ENCODE results near the gene NEDD4L. TPM values are rescaled to one million over a fixed set of nuclear protein-coding genes. Genes with fewer than 3 reads are reported as not detected.

Gene NEDD4L
- total and polyA plus RNA-seq, 4 donors = 10.2 to 20.3 (median 13.2) TPM

DNA sequence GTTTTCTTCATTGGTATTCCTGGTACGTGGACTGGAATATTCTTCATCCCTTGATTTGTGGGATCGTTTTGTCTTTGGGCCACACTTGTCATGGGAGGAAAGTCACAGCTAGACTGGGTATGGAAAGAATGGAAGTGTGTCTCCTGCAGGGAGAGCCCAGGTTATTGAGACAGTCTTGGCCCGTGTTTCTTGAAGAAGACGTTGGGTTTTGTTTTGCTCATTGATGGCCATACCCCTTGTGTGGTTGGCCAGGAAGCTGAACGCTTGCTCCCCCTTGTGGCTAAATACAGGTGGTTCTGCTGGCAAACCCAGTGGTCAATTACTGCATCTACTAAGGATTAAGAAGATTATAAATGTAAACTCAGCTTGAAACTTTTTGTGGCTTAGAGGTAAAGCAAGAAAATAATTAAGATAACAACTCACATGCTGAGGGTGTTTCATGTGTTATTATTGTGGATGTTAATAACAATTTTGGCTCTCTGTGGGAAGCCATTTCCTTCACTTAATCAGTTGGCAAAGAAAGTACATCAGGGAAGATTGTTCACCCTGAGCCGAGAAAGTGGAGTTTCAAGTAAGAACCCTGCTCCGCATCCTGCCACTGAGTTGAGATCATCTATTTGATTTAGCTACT, 91.8 kb downstream of the NEDD4L start (continued):
- TF ChIP-seq, protein P1, sequence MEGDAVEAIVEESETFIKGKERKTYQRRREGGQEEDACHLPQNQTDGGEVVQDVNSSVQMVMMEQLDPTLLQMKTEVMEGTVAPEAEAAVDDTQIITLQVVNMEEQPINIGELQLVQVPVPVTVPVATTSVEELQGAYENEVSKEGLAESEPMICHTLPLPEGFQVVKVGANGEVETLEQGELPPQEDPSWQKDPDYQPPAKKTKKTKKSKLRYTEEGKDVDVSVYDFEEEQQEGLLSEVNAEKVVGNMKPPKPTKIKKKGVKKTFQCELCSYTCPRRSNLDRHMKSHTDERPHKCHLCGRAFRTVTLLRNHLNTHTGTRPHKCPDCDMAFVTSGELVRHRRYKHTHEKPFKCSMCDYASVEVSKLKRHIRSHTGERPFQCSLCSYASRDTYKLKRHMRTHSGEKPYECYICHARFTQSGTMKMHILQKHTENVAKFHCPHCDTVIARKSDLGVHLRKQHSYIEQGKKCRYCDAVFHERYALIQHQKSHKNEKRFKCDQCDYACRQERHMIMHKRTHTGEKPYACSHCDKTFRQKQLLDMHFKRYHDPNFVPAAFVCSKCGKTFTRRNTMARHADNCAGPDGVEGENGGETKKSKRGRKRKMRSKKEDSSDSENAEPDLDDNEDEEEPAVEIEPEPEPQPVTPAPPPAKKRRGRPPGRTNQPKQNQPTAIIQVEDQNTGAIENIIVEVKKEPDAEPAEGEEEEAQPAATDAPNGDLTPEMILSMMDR (IDR thresholded peaks at IDR 0.05; ENCODE audit: low read depth, low read length, missing input control) = peak; percentile 94
- TF ChIP-seq RXRA (IDR thresholded peaks at IDR 0.05) (no peak), HNF4G (IDR thresholded peaks at IDR 0.05) (no peak), RAD21 (IDR thresholded peaks at IDR 0.05) (peak; percentile 83 to 91), EGR1 (IDR thresholded peaks at IDR 0.05; ENCODE audit: low read depth in 2 of 2) (no peak)
- TF ChIP-seq, protein P2, sequence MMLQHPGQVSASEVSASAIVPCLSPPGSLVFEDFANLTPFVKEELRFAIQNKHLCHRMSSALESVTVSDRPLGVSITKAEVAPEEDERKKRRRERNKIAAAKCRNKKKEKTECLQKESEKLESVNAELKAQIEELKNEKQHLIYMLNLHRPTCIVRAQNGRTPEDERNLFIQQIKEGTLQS (IDR thresholded peaks at IDR 0.05) = no peak

DNA sequence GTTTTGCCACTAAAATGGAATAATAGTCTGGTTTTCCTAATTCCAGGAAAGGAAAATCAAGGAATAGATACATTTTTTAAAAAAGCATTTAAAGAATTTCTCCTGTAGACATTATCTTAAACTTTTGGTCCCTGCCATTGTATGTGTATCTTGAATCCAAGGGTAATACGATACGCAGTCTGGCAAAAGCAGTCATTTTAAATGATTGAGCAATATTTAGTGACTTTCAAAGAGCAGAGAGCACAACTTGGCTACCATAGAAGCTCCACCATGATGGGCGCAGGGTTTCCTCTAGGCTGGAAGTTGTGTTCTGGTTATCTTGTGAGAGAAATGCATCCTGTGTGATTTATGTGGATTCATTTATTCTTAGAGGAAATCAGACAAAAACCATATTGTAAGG, 92.9 kb downstream of the NEDD4L start:
- H3K4me1 ChIP-seq (ENCODE audit: control insufficient read depth in 4 of 4, insufficient read depth in 4 of 4, low read length in 3 of 4) = peaks cover 0 to 12% (median 3%) of the 10 kb centered on the region in 4 donors

DNA sequence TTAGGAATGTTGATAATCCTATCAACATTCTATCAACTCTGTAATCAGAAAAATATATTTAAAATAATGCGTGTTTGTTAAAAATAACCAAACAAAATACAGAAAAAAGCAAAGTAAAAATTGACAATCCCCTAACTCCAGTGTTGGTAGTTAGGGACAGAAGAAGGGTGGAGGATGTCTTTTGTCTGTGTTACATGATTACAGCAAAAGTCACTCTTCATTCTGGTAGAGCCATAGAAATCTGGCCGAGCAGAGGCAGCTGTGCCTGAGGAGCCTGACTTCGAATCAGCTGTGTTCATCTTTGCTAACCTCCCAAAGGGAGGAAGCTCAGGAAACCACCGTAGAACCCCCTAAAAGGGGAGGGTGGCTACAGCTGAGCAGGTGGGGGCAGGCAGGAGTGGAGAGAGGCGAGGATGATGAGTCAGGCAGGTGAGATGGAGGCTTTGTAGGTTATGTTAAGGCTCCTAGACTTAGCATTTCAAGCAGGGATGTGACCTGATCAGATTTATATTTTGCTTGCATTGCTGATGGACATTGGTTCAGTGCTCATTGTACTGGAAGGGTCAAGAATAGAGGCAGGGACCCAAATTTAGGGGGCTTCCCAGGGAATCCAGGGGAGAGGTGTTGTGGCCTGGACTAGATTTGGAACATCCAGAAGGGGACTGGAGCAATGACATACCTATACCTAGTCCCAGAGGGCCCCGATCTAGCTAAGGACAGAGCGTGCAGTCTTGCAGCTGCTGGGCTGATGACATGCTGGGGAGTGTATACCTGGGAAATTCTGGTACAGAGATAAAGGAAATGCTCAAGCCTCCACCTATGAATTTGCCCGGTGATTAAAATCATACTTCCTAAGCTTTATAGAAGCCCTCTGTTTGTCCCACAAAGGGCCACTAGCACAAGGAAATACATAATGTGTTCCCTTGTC, 95.7 kb downstream of the NEDD4L start:
- Histone ChIP-seq H3K4me1 (ENCODE audit: control insufficient read depth in 4 of 4, insufficient read depth in 4 of 4, low read length in 3 of 4) (peaks cover 0 to 3% (median 1%) of the 10 kb centered on the region in 4 donors), H3K27ac (ENCODE audit: low read depth in 1 of 2, low read length in 2 of 2) (no peak overlapping the region), H3K27me3 (ENCODE audit: control insufficient read depth in 4 of 4, insufficient read depth in 4 of 4, low read length in 3 of 4) (no peaks in the 10 kb centered on the region), H3K9me3 (ENCODE audit: control insufficient read depth in 4 of 4, low read length in 3 of 4) (no peaks in the 10 kb centered on the region), H3K36me3 (ENCODE audit: control insufficient read depth in 4 of 4, insufficient read depth in 3 of 4, low read depth in 1 of 4, low read length in 3 of 4) (peaks cover 0 to 3% (median 0%) of the 10 kb centered on the region in 4 donors), H3K4me3 (ENCODE audit: low read depth in 1 of 3, low read length in 3 of 3) (no peak overlapping the region), H3K9ac (ENCODE audit: low read depth in 1 of 2, low read length in 2 of 2) (no peak overlapping the region)
- no peak for DNase-seq (ENCODE audit: low spot score)
- WGBS = 88% methylated on average over 8 of the region's 8 CpGs
- TF ChIP-seq, protein P3, sequence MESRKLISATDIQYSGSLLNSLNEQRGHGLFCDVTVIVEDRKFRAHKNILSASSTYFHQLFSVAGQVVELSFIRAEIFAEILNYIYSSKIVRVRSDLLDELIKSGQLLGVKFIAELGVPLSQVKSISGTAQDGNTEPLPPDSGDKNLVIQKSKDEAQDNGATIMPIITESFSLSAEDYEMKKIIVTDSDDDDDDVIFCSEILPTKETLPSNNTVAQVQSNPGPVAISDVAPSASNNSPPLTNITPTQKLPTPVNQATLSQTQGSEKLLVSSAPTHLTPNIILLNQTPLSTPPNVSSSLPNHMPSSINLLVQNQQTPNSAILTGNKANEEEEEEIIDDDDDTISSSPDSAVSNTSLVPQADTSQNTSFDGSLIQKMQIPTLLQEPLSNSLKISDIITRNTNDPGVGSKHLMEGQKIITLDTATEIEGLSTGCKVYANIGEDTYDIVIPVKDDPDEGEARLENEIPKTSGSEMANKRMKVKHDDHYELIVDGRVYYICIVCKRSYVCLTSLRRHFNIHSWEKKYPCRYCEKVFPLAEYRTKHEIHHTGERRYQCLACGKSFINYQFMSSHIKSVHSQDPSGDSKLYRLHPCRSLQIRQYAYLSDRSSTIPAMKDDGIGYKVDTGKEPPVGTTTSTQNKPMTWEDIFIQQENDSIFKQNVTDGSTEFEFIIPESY (IDR thresholded peaks at IDR 0.05) = no peak
- TF ChIP-seq RXRA (IDR thresholded peaks at IDR 0.05) (no peak), TAF1 (conservative IDR thresholded peaks at IDR 0.05) (no peak), GABPA (IDR thresholded peaks at IDR 0.05 in 1 of 2, conservative IDR thresholded peaks at IDR 0.05 in 1 of 2) (no peak), JUND (IDR thresholded peaks at IDR 0.05) (no peak), RAD21 (IDR thresholded peaks at IDR 0.05) (no peak), HNF4G (IDR thresholded peaks at IDR 0.05) (no peak), YY1 (IDR thresholded peaks at IDR 0.05) (no peak), FOXA2 (IDR thresholded peaks at IDR 0.05) (no peak), NR2F2 (IDR thresholded peaks at IDR 0.05) (no peak), EGR1 (IDR thresholded peaks at IDR 0.05; ENCODE audit: low read depth in 2 of 2) (no peak), SP1 (IDR thresholded peaks at IDR 0.05) (no peak)
- TF ChIP-seq, protein P2 (IDR thresholded peaks at IDR 0.05) = no peak
- TF ChIP-seq, protein P1 (IDR thresholded peaks at IDR 0.05; ENCODE audit: low read depth, low read length, missing input control) = no peak
- TF ChIP-seq, protein P4, sequence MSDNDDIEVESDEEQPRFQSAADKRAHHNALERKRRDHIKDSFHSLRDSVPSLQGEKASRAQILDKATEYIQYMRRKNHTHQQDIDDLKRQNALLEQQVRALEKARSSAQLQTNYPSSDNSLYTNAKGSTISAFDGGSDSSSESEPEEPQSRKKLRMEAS (IDR thresholded peaks at IDR 0.05) = no peak

More for the DNA sequence above, 92.9 kb downstream of the NEDD4L start:
- no peak overlapping the region for H3K27ac ChIP-seq (ENCODE audit: low read depth in 1 of 2, low read length in 2 of 2)
- no peaks in the 10 kb centered on the region for H3K36me3 ChIP-seq (ENCODE audit: control insufficient read depth in 4 of 4, insufficient read depth in 3 of 4, low read depth in 1 of 4, low read length in 3 of 4)
- no peak overlapping the region for H3K9ac ChIP-seq (ENCODE audit: low read depth in 1 of 2, low read length in 2 of 2)
- WGBS = 66% methylated on average over 3 of the region's 3 CpGs
- H3K4me3 ChIP-seq (ENCODE audit: low read depth in 1 of 3, low read length in 3 of 3) = no peak overlapping the region
- H3K9me3 ChIP-seq (ENCODE audit: control insufficient read depth in 4 of 4, low read length in 3 of 4) = no peaks in the 10 kb centered on the region
- H3K27me3 ChIP-seq (ENCODE audit: control insufficient read depth in 4 of 4, insufficient read depth in 4 of 4, low read length in 3 of 4) = no peaks in the 10 kb centered on the region
- DNase-seq (ENCODE audit: low spot score) = no peak
- TF ChIP-seq YY1 (IDR thresholded peaks at IDR 0.05) = peak; percentile 47
- TF ChIP-seq, protein P3 (IDR thresholded peaks at IDR 0.05) = no peak

Measured in liver (tissue), 9 donors.